Measurements from ENCODE around the gene FBN1.

DNA sequence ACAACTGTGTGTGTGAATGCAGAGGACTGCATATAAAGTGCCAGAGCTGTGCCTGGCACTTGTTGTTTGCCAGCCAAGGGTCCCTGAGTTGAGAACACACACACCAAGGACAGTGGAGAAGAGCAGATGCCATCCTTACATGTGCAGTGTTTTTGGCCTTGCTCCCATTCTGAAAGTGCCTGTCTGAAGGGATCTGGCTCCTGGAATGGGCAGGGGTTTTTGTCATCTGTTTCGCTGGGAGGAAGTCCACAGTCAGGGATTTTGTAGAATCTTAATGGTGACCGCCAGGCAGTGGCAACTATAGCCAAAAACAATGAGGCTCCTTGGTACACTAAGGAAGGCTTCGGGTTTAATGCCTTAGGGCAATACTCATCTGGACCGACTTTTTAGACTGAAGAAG is 250.5 kb downstream of the FBN1 start:
- TF ChIP-seq, protein P1, sequence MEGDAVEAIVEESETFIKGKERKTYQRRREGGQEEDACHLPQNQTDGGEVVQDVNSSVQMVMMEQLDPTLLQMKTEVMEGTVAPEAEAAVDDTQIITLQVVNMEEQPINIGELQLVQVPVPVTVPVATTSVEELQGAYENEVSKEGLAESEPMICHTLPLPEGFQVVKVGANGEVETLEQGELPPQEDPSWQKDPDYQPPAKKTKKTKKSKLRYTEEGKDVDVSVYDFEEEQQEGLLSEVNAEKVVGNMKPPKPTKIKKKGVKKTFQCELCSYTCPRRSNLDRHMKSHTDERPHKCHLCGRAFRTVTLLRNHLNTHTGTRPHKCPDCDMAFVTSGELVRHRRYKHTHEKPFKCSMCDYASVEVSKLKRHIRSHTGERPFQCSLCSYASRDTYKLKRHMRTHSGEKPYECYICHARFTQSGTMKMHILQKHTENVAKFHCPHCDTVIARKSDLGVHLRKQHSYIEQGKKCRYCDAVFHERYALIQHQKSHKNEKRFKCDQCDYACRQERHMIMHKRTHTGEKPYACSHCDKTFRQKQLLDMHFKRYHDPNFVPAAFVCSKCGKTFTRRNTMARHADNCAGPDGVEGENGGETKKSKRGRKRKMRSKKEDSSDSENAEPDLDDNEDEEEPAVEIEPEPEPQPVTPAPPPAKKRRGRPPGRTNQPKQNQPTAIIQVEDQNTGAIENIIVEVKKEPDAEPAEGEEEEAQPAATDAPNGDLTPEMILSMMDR (IDR thresholded peaks at IDR 0.05) = no peak
- TF ChIP-seq POLR2AphosphoS5 (IDR thresholded peaks at IDR 0.05) (no peak), EP300 (IDR thresholded peaks at IDR 0.05; ENCODE audit: low read depth) (no peak), POLR2A (IDR thresholded peaks at IDR 0.05) (no peak)
